Effector CD8-positive, alpha-beta T cell (primary cell): ENCODE measurements around the gene KAZN.

Experiments
- DNase-seq: peaks from one replicate; lab custom pipeline; 2025; lab: John Stamatoyannopoulos, UW

KAZN gene

DNA sequence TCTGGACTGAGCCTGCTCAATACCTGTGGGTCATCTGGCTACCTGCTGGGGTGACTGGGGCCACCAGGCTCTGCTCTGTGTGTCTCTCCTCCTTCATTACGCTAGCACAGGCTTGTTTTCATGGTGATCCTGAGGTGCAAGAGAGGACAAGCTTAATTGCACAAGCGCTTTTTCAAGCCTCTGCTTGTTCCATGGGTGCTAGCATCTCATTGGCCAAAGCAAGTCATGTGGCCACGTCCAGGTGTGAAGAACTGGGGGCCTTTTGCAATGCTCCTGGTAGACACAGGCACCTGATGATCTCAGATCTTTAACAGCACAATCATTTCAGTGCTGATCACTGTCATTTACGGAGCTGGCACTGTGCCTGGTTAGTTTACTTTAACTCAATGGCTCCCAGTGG lies 114.6 kb downstream of the KAZN start:
- no peak for DNase-seq

DNA sequence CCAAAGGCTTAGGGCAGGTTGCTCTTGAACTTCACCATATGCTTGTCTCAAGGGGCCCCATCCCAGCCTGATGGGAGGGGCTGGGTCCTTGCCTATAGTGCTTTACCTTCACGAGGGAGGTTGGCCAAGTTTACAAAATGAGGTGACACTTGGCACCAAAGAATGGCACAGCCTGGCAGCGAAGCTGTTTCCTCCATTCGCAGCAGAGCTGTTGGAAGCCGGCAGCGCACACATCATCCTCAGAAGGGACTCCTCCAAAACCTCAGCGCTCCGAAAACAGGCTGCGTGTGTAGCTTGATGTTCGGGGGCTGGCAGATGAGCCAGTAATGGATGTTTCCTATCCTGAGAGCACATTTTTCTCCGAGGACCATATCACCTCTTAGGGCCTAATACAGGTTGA lies 116.8 kb downstream of the KAZN start:
- no peak for DNase-seq

DNA sequence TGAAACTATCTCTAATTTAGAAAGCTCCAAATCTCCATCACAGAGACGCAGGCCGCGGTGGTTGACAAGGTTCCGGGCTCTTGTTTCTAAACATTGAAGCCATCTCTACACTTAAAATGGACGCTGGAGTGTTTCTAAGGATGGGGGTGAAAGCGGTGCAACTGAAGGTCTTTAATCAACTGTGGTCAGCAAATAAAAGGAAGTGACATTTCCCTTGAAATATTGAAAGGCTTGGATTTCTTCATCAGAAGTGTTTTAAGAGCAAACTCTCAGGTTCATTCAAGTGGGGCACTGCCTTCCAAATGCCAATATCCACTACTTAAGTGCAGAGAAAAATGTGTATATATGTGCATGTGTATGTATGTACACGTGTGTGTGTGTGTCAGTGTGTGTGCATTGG lies 117.3 kb downstream of the KAZN start:
- DNase-seq, result no peak

DNA sequence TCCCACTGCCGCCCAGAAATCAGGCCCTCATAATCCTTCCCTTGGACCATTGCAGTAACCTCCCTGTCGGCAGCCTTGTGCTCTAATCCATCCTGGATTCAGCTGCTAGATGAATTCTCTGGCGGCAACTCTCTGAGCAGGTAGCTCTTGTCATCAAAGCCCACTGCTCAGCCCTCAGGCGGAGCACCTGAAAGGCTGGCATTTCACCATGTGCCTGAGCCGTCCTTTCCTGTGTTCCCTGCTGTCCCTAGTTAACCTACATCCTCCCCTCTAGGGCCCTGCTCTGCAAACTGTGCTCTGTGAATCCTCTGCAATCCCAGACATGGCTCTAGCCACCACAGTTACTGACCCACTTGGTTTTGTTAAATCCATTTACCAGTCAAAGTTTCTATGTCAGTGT lies 118.0 kb downstream of the KAZN start:
- DNase-seq, result no peak

DNA sequence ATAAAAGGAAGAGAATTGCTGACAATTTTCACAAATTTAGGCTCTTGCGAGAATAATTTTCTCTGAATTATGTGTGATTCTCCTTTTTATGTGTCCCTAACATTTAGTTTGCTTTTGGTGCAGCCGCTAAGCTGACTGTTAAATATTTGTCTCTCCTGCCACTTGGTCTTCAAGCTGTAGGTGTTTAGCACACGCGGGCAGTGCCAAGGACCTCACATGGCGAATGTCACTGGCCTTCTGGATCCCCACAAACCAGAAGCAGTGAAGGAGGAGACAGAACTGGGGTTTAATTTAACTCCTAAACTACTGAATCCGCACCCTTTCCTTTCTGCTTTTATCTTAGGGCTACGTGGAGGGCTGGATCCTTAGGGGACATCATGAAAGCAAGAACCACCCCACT lies 120.0 kb downstream of the KAZN start:
- no peak for DNase-seq

DNA sequence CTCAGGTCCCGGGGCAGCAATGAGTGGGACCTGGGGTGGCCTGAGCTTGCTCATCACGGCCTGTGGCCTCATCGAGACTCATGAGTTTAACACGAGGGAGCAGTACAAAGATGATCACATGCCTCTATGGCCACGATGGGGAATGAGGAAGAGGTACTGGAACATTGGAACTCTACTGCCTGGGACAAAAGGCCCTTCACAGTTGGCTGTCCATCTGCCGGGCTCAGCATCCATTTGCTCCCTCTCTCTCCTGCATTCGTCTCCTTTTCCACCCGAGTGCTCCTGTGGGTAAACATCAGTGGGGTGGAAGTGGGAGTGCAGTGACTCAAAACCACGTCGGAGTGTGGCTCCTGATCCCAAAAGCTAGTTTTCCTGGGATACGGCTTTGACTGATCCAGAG lies 124.9 kb downstream of the KAZN start:
- DNase-seq, result no peak

DNA sequence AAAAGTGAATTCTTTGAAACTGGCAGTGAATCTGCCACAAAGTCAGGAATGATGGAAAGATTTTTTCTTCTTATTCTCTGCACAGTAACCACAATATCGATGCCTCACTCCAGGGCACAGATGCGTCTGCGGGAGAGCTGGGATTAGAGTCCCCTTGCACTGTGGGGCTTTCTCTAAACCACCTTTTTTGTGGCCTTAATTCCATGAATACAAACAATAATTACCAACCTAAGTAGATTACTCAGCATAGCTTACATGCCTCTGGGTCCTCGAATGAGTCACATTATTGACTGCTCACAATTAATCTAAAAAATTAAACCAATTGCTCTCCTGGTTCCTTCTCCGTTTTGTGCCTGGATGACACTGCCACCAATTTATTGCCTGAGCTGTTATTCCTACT lies 125.8 kb downstream of the KAZN start:
- DNase-seq, result no peak

DNA sequence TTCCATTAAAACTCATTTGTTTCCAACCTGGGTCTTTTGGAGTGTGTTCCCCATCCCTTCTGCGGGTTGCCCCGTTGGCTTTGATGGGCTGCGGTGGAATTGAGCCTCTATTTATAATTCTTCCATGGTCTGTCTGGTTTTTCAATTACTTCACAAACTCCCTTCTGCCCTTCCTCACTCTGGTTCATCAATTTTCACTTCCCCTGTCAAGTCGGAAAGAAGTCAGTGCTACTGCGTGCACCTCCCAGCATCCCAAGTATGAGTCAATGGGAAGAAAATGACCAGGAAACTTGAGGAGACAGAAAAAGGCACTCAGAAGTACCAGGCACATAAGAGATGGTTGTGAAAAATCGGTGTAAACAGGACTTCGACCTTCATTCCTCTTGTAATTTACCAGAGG lies 126.2 kb downstream of the KAZN start:
- no peak for DNase-seq

DNA sequence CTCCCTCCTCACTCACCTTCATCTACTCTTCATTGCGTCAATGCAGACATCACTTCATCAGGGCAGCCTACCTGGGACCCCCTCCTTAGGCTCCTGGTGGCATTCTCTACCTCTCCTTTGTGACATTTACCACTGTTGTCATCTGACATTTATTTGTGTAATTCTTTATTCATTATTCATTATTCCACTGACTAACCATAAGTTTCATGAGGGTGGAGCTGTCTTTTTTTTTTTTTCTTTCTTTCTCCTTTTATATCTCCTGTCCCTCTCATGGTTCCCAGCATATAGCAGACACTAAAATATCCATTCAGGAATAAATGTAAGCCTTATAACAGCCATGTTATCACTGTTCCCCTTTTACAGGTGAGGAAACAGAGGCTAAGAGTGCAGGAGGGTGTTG lies 126.8 kb downstream of the KAZN start:
- no peak for DNase-seq

DNA sequence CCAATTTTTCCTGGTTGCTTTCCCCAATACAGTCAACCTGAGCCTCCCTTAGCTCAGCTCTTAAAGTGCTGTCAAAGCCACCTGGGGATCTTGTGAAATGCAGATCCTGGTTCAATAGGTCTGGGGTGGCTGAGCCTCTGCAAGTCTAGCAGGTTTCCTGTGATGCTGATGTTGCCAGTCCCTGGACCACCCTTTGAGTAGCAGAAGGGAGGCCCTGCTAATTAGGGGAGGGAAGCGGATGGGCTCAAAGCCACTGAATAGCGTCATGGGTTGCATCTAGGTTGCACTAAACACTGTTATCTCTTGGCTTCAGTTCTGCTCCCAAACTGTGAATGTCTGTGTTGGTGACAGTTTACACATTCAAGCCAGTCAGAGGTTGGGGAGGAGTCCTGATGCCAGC lies 127.2 kb downstream of the KAZN start:
- no peak for DNase-seq

DNA sequence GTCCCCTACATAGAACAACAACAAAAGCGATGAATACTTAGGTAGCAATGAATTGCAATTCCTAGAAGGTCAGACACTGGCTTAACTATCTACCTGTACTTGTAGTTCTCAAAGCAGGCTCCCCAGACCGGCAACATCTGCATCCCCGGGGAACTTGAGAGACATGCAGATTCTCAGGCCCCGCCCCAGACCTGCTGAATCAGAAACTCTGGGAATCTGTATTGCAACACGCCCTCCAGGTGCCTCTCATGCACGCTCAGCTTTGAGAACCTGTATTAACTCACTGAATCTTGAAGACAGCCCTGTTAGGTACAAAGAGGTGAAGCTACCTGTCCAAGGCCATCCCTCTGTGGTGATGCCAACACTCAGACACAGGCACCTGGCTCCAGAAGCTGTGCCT lies 128.1 kb downstream of the KAZN start:
- DNase-seq, result no peak

DNA sequence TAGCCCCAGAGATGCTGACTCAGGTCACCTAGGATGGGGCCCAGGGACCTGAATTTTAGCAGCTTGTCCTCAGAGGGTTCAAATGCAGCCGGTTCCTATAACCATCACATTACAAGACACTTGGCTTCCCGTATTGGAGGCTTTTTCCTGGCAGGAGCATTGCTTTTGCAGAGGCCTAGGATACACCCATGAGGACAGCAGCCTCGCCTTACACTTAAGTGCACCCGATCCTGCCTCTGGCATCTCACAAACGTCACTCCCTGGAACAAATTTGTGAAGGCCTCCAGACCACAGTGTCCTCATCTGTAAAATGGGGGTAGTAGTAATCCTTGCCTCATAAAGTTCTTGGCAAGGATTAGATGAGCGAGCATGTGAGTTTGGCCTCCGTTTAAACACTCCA lies 130.0 kb downstream of the KAZN start:
- DNase-seq, result no peak

DNA sequence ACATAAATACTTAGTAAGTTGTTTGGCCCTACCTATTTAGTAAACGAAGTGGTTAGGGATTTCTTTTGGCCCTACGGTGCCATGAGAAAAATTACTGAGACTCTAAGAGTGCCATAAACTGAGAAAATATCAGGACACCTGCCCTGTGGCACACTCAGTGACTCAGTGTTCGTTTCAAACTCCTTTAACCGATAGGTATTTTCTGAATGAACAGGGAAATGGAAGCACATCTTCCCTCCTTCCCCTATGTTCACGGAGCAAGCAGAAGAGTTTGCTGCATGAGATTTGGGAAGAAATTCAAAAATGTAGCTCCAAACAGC lies 134.2 kb downstream of the KAZN start:
- DNase-seq, result no peak

DNA sequence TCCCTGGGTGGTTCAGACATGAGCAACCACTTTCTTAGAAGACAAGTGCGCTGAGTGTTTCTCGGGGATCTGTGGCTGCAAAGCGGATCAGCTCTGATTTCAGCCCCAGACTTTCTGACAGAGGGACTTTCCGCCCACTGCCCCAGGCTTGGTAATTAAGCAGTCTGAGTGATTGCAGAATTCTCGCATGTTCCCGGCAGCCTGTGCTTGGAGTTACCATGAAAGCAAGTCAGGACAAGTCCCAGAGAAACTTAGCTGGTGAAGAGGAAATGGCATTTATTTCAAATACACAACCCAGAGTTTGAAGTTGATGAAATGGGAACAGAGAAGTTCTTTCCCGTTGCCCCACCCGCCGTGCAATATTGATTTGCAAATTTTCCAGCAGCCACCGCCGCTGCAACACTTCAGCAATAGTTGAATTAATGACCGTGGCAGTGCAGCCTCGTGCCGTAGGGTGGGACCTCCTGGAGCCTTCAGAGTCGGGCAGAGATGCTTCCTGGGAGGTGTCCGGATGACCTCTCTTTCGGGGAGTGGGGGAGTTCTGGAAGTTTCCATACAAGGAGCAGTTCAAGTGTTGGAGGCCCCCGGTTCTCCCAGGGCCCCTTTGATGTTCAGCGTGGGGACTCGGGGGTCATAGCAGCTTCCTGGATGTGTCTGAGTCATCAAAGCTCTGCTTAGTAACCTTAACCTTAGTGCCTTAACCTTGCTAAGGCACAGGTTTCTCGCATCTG lies 134.7 kb downstream of the KAZN start:
- no peak for DNase-seq

DNA sequence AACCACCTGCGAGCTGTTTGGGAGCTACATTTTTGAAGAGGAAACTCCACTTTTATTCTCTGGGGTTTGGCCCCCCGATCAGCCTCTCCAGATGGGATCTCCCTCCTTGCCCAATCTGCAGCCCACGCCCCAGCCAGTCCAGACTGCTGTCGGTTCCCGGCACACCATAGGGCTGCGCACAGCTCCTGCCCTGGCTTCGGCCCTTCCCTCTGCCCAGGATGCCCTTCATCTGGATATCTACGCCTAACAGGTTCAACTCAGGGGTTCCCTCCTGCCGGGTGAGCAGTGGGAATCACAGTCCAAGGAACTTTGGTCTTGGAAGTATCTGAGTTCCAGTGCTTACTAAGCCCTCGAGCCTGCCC lies 135.3 kb downstream of the KAZN start:
- no peak for DNase-seq

DNA sequence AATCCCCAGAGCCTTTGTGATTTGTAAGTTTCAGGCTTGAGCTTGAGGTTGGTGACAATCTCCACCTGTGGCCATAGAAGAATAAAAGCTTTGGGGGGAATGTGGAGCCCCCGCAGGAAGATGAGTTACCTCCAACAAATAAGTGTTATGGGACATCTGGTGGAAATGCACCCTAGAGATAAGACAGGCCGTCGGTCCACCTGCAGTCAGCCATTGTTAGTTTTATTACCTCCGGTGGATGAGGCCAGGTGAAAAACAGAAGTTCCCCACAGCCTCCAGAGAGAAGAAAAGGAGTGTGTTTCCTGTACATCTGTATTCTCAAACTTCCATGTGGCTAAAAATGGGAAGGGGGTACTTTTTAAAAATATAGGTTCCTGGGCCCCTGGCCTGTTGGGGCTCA lies 137.4 kb downstream of the KAZN start:
- no peak for DNase-seq

DNA sequence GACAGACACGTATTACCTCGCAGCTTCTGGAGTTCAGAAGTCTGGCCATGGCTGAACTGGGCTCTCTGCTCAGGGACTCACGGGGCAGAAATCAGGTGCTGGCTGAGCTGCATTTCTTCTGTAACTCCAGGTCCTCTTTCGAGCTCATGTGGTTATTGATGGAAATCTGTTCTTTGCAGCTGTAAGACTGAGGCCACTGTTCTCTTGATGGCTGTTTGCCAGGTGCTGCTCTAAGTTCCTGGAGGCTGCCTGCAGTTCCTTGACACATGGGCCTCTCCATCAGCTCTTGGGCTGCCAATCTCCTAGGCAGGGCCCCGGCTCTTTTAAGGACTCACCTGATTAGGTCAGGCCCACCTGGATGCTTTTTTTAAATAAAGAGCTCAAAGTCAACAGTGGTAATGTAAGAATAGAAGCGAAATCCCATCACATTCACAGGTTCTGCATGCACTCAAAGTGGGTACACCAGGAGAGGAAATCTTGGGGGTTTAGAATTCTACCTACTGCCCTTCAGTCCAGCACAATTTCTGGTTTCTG lies 139.1 kb downstream of the KAZN start:
- DNase-seq, result no peak

DNA sequence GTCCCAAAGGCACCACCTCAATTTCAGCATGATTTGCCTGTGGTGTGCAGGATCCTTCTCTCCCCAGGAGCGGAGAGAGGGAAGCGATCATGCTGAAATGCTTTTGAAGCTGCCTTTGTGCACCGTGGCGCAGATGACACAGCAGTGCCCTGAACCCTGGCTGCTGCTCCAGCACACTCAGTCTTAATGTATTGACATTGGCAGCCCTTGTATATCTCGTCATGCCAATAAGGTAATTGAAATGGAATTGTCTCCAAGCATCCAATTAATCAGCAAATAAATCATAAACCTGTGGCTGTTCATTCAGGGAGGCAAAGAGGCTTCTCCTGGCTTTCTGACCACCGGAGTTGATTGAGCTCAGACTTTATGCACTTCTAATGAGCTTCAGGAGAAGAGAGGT lies 139.8 kb downstream of the KAZN start:
- no peak for DNase-seq

DNA sequence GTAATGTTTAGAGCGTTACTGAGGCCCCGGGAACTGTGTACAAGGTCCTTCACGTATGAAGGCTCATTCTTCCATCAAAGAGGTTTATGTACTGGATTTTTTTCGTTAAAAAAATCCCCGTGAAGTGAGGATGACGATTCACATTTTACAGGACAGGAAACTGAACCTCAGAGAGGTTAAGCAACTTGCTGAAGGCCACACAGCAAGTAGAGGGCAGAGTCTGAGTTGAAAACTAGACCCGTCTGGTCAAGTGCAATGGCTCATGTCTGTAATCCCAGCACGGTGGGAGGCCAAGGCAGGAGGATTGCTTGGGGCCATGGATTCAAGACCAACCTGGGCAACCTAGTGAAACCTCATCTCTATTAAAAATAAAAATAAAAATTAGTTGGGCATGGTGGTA lies 140.2 kb downstream of the KAZN start:
- no peak for DNase-seq

DNA sequence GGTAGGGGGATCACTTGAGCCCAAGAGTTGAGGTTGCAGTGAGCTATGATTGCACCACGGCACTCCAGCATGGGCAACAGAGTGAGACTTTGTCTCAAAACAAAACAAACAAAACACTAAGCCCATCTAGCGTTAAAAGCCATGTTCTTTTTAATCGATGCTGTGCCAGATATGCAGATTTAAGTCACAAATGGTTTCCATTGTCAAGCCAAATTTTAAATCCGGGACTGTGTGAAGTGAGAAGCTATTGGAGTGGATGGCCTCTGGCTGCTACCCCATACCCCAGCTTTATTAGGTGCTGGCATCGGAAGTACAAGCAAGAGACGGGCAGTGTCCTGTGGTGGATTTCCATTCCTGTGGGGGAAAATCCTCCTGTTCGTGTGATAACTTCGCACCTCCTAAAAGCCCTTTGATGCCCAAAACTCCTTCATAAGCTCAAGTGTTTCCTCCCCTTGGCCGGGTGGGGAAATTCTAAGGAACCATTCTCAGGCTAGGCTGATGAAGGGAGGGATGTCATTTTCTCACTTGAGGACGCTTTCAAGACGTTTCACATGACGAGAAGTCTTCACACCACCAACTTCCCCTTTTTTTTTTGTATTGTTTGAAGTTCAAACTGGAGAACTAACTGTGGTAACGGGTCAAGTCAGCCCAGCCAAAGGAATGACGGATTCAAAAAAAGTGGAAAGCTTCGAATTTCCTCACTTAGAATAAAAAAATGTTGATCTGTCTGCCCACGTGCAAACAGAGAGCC lies 140.8 kb downstream of the KAZN start:
- no peak for DNase-seq

DNA sequence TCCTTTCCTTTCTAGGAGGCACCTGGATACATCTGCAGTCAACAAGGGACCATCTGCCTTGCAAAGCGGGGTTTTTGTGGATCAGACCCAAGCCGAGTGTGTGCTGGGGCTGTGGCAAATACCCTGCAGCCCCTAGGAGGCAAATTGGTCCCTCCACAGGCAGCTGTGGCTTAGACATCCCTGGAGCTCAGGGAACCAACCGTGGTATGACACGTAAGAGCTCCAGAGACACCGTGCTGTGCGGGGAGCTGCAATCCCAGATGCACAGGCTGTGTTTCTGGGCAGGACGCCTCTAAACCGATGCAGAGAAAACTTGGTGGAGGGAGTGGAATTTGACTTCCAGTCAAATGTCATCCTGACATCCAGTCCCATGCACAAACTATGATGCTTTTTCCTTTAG lies 141.5 kb downstream of the KAZN start:
- DNase-seq, result no peak

DNA sequence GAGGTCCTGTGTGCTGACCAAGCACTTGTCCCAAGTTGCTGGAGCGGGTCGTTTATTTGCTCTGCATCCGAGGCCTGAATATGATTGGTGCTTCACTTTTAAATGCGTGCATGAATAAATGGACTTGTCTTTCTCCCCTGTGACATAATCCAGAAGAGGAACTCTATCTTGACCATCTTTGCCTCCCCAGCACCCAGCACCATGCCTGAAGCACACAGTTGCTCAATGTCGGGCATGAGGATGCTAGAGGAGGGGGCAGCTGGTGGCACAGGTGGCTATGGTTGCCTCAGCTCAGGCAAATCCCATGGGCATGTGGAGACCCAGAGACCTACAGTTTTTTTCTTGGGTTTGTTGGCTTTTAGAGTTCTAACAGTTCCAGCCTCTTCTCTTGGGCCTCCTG lies 142.6 kb downstream of the KAZN start:
- no peak for DNase-seq

DNA sequence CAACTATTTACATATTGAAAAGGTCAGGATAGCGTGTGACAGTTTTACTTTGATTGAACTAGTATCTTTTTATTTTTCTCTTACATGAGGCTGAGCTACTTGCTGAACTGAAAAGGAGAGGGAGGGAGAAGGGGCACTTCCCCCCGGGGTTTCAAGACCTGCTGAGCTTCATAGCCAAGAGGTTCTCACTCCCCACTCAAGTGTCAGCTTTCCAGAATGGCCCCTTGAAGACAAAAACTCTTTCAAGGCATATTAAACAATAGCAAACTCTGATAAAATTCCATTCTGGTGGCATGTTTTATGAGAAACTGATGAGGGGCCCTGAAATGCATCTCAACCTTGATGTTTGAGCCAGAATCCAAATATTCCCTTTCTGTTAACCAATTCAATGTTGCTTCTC lies 143.0 kb downstream of the KAZN start:
- DNase-seq, result no peak
